GM18526 (cell line): ENCODE measurements around the gene TBC1D4.

ENCODE experiments used
- POLR2A ChIP-seq: IDR thresholded peaks from 3 replicates; pipeline ENCODE4 v1.6.1; 2011; ENCODE audit not compliant: insufficient read length; ENCODE audit errors: extremely low read depth

TBC1D4 gene

DNA sequence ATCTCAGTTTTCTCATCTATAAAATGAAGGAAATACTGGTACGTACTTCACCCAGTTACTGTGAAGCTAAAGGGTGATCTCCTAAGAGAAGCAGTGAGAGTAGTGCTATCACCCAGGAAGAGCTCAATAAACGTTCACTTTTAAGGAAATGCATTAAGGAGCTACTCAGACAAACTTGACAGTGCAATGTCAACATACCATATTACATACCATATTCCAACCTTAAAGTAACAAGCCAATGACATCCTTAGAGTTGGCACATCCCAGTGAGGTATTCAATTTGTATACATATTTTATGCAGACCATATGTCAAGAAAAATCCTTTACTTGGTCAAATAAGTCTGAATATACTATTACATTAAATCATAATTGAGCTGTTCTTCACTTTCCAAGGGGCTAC lies 7.0 kb downstream of the TBC1D4 start:
- no peak for TF ChIP-seq POLR2A

DNA sequence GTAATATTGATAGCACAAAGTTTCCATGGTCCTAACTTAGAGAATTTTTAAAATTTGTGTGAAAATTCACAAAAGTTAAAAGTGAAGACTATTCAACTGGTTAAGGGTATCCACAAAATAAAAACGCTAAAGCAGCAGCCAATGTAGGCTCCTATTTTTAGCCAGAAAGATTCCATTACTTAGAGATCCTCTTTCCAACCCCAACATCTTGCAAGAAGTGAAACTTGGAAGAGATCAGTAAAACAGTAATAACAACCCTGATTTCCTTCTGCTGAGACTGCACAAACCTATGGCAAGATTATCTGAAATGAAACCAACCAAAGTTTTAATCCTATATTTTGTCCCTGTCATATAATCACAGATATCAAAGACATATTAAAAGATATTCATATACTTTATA lies 8.5 kb downstream of the TBC1D4 start:
- no peak for TF ChIP-seq POLR2A

DNA sequence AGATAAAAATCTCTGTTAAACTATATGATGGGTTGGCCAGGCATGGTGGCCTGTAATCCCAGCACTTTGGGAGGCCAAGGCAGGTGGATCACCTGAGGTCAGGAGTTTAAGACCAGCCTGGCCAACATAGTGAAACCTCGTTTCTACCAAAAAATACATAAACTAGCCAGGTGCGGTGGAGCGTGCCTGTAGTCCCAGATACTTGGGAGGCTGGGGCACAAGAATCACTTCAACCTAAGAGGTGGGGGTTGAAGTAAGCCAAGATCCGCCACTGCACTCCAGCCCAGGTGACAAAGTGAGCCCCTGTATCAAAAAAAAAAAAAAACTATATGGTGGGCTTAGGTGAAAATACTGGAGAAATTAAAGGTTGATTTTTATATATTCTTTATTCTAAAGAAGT lies 11.3 kb downstream of the TBC1D4 start:
- TF ChIP-seq POLR2A: no peak

DNA sequence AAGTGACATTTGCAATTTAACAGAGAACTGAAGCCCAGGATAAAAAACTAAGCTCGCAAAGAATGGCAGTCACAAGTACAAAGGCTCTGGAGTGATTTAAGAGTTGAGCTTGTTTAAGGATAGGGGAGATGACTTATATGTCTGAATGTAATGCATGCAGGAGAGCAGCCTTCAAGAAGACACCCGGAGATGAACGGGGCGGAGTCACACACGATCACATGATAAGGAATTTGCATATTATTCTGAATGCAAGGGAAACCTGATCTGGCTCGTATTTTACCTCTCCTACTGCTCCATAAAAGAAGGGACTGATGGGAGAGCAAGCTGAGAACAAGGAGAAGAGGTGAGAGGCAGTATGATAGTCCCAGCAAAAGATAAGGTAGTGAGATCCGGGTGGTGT lies 12.9 kb downstream of the TBC1D4 start:
- no peak for TF ChIP-seq POLR2A

DNA sequence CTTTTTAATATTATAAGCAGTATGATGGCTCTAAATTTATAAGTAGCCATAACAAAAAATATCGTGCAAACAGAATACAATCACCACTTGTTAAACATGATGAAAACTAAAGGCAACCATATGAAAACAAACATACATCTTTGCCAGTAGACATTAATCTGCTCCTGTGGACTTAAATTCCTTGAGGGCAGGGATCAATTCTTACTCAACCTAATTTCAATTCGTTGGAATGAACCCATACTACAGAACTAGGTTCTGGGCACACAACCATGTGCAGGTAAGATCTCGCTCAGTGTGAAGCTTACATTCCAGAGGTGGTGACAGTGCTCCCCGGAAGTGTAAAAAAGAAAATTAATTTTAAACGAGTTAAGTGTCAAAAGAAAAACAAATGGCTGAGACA lies 13.4 kb downstream of the TBC1D4 start:
- TF ChIP-seq POLR2A: no peak

DNA sequence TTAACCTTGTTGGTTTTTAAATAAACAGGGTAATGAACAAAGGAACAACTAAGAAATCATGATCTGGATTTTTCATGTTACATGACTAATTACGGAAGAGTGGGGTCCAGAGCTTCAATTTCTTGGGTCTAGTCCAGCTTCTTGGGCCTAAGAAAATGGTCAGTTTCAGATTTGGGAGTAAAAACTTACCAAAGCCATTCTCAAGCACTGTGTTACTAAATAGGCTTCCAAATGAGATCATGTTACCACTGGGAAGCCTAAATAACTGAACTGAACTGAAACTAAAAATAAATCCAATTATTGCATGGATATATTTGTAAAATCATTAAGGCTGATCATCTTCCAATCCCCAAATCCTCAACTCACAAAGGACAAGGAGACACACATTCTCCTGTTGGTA lies 13.9 kb downstream of the TBC1D4 start:
- no peak for TF ChIP-seq POLR2A

DNA sequence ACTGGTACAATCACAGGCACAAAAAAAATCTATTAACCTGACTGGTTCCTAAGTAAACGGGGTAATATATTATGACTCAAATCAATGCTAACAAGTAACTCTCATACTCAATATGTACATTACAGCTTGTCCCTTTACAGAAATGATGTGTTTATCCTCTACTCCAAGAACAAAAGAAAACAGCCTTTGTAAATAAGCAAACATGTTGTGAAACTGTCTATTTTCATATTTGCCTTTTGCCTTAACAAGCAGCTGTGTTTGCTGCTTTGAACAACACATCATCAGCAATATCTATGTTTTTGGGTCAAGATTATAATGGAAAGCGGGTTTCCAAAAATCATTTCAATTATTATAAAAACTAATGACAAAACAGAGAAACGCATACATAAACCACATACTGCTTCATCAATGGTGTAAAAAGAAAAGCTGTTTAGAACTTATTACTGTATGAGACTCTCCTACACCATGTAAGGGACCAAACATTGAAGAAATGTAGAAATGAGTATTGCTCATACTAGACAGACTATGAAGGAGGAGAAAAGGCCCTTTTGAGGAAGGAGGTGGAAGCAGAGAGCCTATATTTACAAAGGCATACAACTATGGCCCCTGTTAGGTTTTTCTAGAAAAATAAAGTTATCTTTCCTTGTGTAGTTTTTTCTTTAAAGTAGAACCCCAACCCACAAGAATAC lies 14.8 kb downstream of the TBC1D4 start:
- no peak for TF ChIP-seq POLR2A

DNA sequence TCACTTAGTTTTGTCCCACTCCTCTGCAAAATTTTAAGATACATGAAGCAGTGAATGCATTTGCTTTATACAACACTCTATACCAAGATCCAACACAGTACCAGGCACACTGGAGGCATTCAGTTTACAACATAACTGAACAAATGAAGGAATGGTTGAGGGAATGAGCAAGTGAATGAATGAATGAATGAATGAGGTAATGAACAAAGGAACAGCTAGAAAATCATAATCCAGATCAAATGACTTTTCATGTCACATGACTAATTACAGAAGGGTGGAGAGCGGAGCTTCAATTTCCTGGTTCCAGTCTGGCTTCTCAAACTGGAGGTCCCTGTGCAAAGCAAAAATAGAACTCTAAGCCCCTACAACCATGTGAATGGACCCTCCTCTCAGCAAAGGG lies 16.7 kb downstream of the TBC1D4 start:
- no peak for TF ChIP-seq POLR2A

DNA sequence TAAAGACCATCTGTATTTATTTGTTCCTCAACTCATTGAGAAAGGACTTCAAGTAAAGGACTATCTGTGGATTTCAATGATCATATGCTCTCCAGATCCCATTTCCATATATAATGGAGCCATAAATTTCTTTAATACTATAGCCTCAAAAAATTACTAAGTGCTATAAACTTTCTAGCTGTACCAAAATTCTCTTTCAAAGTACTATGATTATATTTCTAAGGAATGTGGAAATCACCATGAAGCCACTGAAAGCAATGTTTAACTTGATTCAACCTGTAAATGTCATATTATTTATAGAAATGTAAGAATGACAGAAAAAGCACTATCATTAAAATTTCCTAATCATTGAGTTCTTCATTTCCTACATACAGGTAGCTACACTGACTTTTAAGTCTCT lies 20.7 kb downstream of the TBC1D4 start:
- no peak for TF ChIP-seq POLR2A

DNA sequence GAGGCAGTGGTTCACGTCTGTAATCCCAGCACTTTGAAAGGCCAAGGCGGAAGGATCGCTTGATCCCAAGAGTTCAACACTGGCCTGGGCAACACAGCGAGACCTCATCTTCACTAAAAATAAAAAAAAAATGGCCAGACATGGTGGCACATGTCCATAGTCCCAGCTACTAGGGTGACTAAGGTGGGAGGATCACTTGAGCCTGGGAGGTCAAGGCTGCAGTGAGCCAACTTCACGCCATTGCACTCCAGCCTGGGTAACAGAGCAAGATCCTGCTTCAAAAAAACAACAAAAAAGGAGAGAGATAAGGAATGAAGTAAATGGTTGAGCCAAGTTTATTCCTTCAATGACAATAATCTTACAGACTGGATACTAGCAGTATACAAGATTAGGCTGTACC lies 21.3 kb downstream of the TBC1D4 start:
- TF ChIP-seq POLR2A: no peak

DNA sequence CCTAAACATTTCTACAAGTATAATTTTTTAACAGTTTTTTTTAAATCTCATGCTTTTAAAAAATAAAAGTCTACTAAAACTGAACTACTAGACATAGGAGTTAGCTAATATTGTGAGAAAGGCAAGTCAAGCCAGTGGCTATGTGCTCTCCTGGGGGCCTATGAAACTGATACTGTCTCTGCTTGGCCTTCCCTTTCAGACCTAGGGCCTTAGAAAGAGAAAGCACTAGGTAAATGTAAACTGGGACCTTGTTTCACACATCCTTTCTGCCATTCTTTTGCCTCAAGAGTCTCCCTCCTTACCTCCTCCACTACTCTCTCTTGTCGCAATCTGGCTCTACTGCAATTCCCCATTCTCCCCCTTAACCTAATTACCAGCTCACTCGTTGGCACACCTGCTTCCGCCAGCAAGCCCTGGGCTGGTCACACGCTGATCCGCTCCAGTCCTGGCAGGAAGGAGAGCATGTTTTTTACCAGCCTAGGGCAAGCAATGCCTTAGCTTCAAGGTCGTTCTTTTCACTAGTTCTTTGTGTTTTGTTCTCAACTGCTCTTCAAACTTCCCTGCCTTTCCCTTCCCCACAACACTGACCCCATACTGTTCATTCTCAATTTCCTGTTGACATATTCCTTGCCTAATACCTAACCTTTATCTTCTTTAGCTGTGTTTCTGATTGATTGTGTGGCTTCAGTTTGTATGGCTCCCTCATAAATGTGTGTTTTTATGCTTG lies 23.1 kb downstream of the TBC1D4 start:
- no peak for TF ChIP-seq POLR2A

DNA sequence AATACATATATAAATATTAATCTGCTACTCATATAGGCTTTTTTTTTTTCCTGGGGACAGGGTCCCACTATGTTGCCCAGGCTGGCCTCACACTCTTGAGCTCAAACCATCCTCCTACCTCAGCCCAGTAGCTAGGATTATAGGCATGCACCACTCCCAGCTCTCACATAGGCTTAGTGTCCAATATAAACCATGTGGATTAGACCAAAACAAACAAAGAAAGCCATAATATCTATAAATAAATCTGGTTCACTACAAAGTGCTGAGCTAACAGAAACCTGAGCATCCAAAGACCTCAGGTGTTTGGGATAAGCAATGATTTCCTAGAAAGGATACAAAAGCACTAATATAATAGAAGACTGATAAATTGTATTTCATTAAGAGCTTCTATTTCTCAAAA lies 26.0 kb downstream of the TBC1D4 start:
- TF ChIP-seq POLR2A: no peak

DNA sequence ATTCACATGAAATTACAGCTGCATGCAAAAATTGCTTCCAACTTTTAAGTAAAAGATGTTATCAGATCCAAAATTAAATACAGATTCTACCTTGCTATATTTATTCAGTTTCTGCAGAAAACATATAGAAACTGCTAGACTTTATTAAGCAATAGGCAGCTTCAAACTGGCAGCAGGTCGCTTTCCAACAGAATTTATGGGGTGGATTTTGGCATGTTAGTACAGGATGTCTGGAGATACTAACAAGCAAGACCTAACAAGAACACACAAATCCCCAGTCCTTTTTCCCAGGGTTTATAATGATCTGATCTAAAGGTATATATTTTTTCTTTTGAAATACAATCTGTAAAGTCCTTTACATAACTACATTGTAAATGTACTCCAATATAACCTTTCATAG lies 27.5 kb downstream of the TBC1D4 start:
- no peak for TF ChIP-seq POLR2A

DNA sequence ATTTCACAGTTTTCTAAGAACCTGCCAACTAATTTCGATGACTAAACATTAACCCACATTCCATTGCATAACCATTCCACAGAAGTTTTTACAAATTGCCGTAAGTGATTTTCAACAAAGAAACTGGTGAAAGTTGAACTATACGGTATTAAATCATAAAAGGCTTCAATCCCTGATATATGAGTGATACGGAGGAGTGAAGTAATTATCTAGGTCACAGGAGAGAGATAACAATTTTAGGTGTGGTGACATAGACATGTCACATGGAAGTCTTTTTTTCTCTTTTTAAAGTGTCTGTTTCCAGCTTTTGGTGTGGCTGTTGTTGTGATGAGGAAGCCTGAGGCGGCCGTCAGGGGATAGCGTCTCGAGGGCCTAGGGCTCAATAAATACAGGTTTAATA lies 29.4 kb downstream of the TBC1D4 start:
- TF ChIP-seq POLR2A: no peak

DNA sequence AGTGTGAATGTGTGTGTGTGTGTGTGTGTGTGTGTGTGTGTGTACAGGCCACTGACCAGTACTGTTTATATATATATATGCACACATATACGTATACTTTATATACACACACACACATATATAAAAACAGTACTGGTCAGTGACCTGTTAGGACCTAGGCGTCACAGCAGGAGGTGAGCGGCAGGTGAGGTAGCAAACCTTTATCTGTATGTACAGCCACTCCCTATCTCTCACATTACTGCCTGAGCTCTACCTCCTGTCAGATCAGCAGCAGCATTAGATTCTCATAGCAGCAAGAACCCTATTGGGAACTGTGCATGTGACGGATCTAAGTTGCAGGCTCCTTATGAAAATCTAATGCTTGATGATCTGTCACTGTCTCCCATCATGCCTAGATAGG lies 34.5 kb downstream of the TBC1D4 start:
- no peak for TF ChIP-seq POLR2A

DNA sequence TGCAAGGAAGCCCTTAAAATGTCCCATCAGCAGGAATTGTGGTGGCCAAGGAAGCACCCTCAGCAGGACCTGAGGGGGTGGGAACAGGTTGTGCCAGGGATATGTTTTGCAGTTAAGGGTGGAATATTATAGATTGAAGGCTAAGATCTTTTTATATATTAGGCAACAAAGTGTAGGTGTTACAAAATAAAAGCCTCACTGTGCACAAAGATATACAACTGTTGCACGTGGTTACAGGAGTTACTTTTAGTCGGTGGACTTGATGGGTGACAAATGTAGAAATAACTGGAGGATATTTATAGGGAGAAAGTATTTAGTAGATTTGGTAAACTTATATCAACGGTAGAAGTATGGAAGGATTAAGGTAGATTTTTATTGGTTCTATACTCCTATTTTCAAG lies 35.1 kb downstream of the TBC1D4 start:
- TF ChIP-seq POLR2A: no peak
